VCaP (cell line): Measurements from ENCODE around the gene TFR2.

Experiments
- H3K27ac ChIP-seq: fragments of 450-650 bp; 2 replicates; pipeline ENCODE4 v1.5.1; 2017
- TF ChIP-seq, protein P1 (sequence below): fragments of 450-650 bp; conservative IDR thresholded peaks from 2 replicates; pipeline ENCODE4 v1.5.1; 2017; ENCODE audit warnings: mild to moderate bottlenecking, moderate library complexity

TFR2 gene

DNA sequence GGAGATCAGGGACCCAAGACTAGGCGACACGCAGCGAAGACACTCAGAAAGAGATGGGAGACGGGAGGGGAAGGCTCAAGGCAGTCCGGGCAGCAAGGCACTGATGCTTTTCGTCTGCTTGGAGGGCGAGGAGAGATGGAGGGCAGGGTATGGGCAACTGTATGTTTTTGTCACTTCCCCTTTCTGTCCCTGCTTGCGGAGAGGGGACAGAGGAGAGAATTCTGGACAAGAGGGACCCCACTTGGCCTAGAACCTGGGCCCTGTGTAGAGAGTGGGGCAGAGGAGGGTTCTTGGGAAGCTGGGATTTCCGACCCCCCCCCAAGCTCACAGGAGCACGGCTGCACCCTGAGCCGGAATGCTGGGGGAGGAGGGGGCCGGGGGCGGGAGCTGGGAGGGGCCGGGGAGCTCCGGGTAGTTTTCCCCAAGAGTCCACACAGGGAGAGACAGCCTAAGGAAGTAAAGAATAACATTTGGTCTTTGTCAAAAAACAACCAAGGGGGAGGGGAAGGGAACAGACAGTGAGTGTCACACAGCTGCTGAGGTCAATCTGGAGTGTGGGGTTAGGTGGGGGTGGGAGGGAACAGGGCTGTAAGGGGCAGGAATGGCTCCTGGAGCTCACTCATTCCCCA is 57.2 kb downstream of the TFR2 start:
- TF ChIP-seq, protein P1, sequence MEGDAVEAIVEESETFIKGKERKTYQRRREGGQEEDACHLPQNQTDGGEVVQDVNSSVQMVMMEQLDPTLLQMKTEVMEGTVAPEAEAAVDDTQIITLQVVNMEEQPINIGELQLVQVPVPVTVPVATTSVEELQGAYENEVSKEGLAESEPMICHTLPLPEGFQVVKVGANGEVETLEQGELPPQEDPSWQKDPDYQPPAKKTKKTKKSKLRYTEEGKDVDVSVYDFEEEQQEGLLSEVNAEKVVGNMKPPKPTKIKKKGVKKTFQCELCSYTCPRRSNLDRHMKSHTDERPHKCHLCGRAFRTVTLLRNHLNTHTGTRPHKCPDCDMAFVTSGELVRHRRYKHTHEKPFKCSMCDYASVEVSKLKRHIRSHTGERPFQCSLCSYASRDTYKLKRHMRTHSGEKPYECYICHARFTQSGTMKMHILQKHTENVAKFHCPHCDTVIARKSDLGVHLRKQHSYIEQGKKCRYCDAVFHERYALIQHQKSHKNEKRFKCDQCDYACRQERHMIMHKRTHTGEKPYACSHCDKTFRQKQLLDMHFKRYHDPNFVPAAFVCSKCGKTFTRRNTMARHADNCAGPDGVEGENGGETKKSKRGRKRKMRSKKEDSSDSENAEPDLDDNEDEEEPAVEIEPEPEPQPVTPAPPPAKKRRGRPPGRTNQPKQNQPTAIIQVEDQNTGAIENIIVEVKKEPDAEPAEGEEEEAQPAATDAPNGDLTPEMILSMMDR, result no peak
- peak overlapping the region; percentile 99 for H3K27ac ChIP-seq

- peak overlapping the region; percentile 99 for H3K27ac ChIP-seq
- TF ChIP-seq, protein P1, result no peak
Measured at GRCh38 chr7:100583132-100584053, 58.0 kb downstream of the TFR2 start.

- peak overlapping the region; percentile 99 for H3K27ac ChIP-seq
- TF ChIP-seq, protein P1, result no peak
Measured at GRCh38 chr7:100582650-100583049, 58.7 kb downstream of the TFR2 start.

DNA sequence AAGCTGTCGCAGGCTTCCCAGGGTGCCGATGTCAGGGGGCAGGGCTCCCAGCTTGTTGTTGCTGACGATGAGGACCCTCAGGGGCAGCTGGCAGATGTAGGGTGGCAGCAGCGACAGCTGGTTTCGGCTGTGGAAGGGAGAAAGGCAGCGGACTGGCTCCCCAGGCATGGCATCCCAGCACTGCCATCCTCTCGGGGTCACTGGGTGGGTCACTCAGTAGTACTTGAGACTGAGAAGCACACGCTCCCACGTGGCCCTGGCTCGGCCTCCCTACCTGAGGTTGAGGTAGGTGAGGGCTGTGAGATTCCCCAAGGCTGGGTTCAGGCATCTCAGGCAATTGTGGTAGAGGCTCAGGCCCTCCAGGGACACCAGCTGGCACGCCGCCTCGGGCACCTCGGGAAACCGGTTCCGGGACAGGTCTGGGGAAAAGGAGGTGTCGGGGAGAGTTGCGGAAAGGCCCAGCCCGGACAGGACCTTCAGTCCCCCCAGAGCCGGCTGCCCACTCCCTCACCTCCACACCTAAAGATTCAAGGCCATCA is 59.2 kb downstream of the TFR2 start:
- TF ChIP-seq, protein P1, result no peak
- peak overlapping the region; percentile 99 for H3K27ac ChIP-seq

GRCh38 chr7:100580466-100581283 is 60.7 kb downstream of the TFR2 start:
- peak overlapping the region; percentile 99; the same call in 1 of the 2 replicates for H3K27ac ChIP-seq
- TF ChIP-seq, protein P1, result no peak

DNA sequence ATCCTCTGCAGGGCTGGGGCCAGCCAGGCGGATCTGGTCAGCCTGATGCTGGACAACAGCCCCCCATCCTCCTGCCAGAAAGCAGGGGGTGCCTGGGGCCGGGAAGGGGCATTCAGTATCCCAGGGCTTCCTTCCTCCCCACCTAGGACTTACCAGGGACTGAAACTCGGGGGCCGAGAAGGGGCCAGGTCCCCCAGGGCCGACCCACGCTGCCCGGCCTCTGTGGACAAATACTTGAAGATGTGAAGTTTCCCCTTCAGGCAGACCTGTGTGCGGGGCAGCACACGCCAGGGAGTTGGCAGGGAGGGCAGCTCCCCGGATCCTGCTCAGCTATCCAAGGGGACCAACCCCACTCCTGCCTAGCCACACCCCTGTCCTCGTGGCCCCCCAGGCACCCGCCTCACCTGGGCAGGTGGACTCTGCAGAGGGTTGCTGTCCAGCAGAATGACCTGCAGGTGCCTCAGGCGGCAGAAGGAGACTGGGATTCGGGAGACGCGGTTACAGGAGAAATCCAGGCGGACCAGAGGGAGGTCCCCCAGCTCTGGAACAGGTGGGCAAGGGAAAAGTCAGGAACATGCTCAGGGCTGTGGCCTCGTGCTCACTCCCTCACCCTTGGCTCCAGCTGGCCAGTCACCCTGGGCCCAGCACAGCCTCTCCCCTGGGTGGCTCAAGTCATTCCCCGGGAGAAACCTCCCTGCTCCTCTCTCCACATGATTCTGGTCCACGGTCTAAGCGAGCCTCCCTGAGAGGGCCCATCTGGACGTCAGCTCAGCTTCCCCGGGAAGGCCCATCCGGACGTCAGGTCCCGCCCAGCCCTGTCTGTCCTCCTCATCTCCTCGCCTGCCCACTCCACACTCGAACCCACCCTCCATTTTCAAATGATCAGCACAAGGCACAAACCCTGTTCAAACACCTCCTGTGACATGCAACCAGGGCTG is 62.8 kb downstream of the TFR2 start:
- TF ChIP-seq, protein P1, result no peak
- no peak overlapping the region for H3K27ac ChIP-seq
